ENCODE results near the gene GRIK4. TPM values are rescaled to one million over a fixed set of nuclear protein-coding genes. Genes with fewer than 3 reads are reported as not detected.

GRIK4 gene
- total and polyA plus RNA-seq, 2 donors (not counting 1 experiment from before 2014, with no cell fraction given), result 0.12 to 0.27 TPM

DNA sequence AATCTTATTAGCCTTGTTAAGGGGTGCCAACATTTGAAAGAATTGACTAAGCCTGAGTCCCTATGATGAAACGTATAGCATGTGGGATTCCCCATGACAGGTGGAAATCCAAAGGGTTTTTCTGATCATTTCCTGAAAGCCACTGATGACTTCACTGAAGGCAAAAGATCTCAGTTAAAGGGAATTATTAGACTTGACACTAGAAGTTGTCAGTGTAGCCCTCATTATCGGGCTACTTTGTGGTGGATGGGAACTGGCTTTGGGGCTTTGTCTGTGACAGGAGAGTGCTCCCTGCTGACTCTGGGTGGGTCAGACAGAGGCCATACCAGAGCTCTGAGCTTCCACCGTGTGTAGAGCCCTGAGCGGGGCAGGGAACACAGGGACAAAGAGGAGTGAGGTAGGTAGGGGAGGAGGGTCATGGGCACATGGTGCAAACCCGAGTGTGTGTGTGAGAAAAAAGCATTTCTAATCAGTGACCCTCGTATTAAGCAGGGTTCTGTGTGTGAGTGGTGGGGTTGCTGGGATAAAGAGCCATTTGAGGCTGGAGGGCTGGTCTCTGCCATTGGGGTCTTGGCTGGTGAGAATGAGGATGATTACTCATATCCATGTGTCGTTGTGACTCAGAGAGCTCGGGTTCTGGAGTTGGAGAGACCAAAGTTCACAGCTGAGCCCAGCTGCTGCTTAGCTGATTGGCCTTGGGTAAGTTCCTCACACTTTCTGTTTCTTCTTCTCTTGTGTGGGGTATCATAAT is 101.1 kb downstream of the GRIK4 start:
- Histone ChIP-seq H3K27me3 (replicated peaks in 1 of 4; ENCODE audit: control extremely low read depth in 1 of 4, control insufficient read depth in 3 of 4, insufficient read depth in 4 of 4, low read length in 3 of 4) (peaks cover 0 to 3% (median 0%) of the 10 kb centered on the region in 4 experiments), H3K36me3 (replicated peaks in 1 of 2; ENCODE audit: control extremely low read depth in 1 of 2, control insufficient read depth in 1 of 2, extremely low read depth in 1 of 2, insufficient read depth in 2 of 2, low read length in 1 of 2) (no peaks in the 10 kb centered on the region), H3K4me2 (replicated peaks; ENCODE audit: low read depth, low read length, poor library complexity, severe bottlenecking) (peak overlapping the region; percentile 17), H3K4me1 (ENCODE audit: control insufficient read depth in 2 of 2, insufficient read depth in 2 of 2, low read length in 2 of 2) (peaks cover 0 to 11% of the 10 kb centered on the region in 2 donors), H2AFZ (ENCODE audit: insufficient read depth, low read depth, low read length, poor library complexity, severe bottlenecking) (peak overlapping the region; percentile 42), H3K9ac (ENCODE audit: low read length) (no peak overlapping the region), H3K9me3 (ENCODE audit: control extremely low read depth in 1 of 3, control insufficient read depth in 2 of 3, insufficient read depth in 1 of 3, low read length in 2 of 3) (peaks cover 0 to 5% (median 0%) of the 10 kb centered on the region in 3 donors), H4K20me1 (ENCODE audit: control insufficient read depth, insufficient read depth, low read length, poor library complexity, severe bottlenecking) (no peaks in the 10 kb centered on the region), H3K79me2 (ENCODE audit: control insufficient read depth, insufficient read depth, low read length) (no peaks in the 10 kb centered on the region), H3K27ac (ENCODE audit: low read length in 2 of 2) (no peak overlapping the region), H3K4me3 (ENCODE audit: control extremely low read depth in 1 of 5, extremely low read depth in 1 of 5, insufficient read depth in 1 of 5, low read depth in 2 of 5, low read length in 4 of 5) (no peak overlapping the region)
- Mint-ChIP-seq H3K4me3 (no peak overlapping the region), H3K27ac (no peak overlapping the region), H3K27me3 (peaks cover 5% of the 10 kb centered on the region), H3K4me1 (peaks cover 16% of the 10 kb centered on the region), H3K9me3 (ENCODE audit: insufficient read depth) (peaks cover 2% of the 10 kb centered on the region)
- intact Hi-C loops (cut with micrococcal nuclease), result no loop called here
- POLR2A ChIA-PET, result no interaction called here
- WGBS (ENCODE audit: insufficient coverage), result 68% methylated on average over 8 of the region's 8 CpGs
- DNase-seq (no peak), ATAC-seq (ENCODE audit: low read depth) (no peak)
- TF ChIP-seq, protein P1, sequence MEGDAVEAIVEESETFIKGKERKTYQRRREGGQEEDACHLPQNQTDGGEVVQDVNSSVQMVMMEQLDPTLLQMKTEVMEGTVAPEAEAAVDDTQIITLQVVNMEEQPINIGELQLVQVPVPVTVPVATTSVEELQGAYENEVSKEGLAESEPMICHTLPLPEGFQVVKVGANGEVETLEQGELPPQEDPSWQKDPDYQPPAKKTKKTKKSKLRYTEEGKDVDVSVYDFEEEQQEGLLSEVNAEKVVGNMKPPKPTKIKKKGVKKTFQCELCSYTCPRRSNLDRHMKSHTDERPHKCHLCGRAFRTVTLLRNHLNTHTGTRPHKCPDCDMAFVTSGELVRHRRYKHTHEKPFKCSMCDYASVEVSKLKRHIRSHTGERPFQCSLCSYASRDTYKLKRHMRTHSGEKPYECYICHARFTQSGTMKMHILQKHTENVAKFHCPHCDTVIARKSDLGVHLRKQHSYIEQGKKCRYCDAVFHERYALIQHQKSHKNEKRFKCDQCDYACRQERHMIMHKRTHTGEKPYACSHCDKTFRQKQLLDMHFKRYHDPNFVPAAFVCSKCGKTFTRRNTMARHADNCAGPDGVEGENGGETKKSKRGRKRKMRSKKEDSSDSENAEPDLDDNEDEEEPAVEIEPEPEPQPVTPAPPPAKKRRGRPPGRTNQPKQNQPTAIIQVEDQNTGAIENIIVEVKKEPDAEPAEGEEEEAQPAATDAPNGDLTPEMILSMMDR (IDR thresholded peaks at IDR 0.05), result no peak
- no peak for TF ChIP-seq EZH2 (IDR thresholded peaks at IDR 0.05; ENCODE audit: borderline replicate concordance, insufficient read depth, low read depth, low read length, poor library complexity, severe bottlenecking)
- CTCF ChIA-PET, result interaction anchor here (1.3 kb wide), 1 partner anchor 72 kb away, joined by 6 read pairs; no protein-coding TSS in a partner anchor
